IPS-15b (cell line): ENCODE results near the gene PAM.

Source experiments
- H3K27me3 ChIP-seq: one replicate; pipeline ENCODE4 v1.6.1; 2013; ENCODE audit warnings: low read length; ENCODE audit not compliant: control insufficient read depth, insufficient read depth
- H3K36me3 ChIP-seq: one replicate; pipeline ENCODE4 v1.6.1; 2013; ENCODE audit warnings: low read length; ENCODE audit not compliant: control insufficient read depth, insufficient read depth
- H3K4me1 ChIP-seq: one replicate; pipeline ENCODE4 v1.6.1; 2013; ENCODE audit warnings: mild to moderate bottlenecking, low read length; ENCODE audit not compliant: control insufficient read depth, insufficient read depth
- H3K4me3 ChIP-seq: one replicate; pipeline ENCODE4 v1.5.1; 2013; ENCODE audit warnings: low read depth, low read length
- H3K9ac ChIP-seq: one replicate; pipeline ENCODE4 v1.6.1; 2013; ENCODE audit warnings: low read depth, mild to moderate bottlenecking, low read length
- H3K9me3 ChIP-seq: one replicate; pipeline ENCODE4 v1.6.1; 2013; ENCODE audit warnings: mild to moderate bottlenecking, low read length; ENCODE audit not compliant: control insufficient read depth, insufficient read depth

Gene PAM

GRCh38 chr5:102754767-102755431, at the start of gene PAM:
PAM (plus strand) TSS chr5:102755305; CDS start chr5:102866196, 110,891 bp downstream.
- Histone ChIP-seq H3K4me3 (peak within 1 kb of the TSS; percentile 83), H3K9me3 (no peaks in the 10 kb centered on the region), H3K9ac (peak within 1 kb of the TSS; percentile 80), H3K36me3 (no peaks in the 10 kb centered on the region), H3K27me3 (peaks cover 27% of the 10 kb centered on the region), H3K4me1 (peaks cover 6% of the 10 kb centered on the region)

- Histone ChIP-seq H3K9ac (no peak overlapping the region), H3K27me3 (no peaks in the 10 kb centered on the region), H3K4me3 (no peak overlapping the region), H3K36me3 (no peaks in the 10 kb centered on the region), H3K9me3 (no peaks in the 10 kb centered on the region), H3K4me1 (no peaks in the 10 kb centered on the region)
Observed at GRCh38 chr5:102711525-102712385, 43.4 kb upstream of the PAM start.

- no peak overlapping the region for H3K9ac ChIP-seq
- no peaks in the 10 kb centered on the region for H3K4me1 ChIP-seq
- no peaks in the 10 kb centered on the region for H3K9me3 ChIP-seq
- no peak overlapping the region for H3K4me3 ChIP-seq
- no peaks in the 10 kb centered on the region for H3K27me3 ChIP-seq
- H3K36me3 ChIP-seq, result no peaks in the 10 kb centered on the region
Observed at GRCh38 chr5:102713278-102713677, 41.8 kb upstream of the PAM start.

- no peak overlapping the region for H3K4me3 ChIP-seq
- H3K36me3 ChIP-seq, result no peaks in the 10 kb centered on the region
- H3K9ac ChIP-seq, result no peak overlapping the region
- H3K4me1 ChIP-seq, result no peaks in the 10 kb centered on the region
- no peaks in the 10 kb centered on the region for H3K27me3 ChIP-seq
- no peaks in the 10 kb centered on the region for H3K9me3 ChIP-seq
Observed at GRCh38 chr5:102713682-102714231, 41.3 kb upstream of the PAM start.

- no peak overlapping the region for H3K9ac ChIP-seq
- no peak overlapping the region for H3K4me3 ChIP-seq
- no peaks in the 10 kb centered on the region for H3K4me1 ChIP-seq
- H3K27me3 ChIP-seq, result no peaks in the 10 kb centered on the region
- no peaks in the 10 kb centered on the region for H3K9me3 ChIP-seq
- no peaks in the 10 kb centered on the region for H3K36me3 ChIP-seq
Observed at GRCh38 chr5:102715082-102715807, 39.9 kb upstream of the PAM start.

- Histone ChIP-seq H3K9me3 (no peaks in the 10 kb centered on the region), H3K27me3 (no peaks in the 10 kb centered on the region), H3K4me1 (no peaks in the 10 kb centered on the region), H3K36me3 (no peaks in the 10 kb centered on the region), H3K9ac (no peak overlapping the region), H3K4me3 (no peak overlapping the region)
Observed at GRCh38 chr5:102716017-102716416, 39.1 kb upstream of the PAM start.

GRCh38 chr5:102718819-102719218, 36.3 kb upstream of the PAM start:
- Histone ChIP-seq H3K4me3 (no peak overlapping the region), H3K36me3 (no peaks in the 10 kb centered on the region), H3K27me3 (no peaks in the 10 kb centered on the region), H3K9ac (no peak overlapping the region), H3K4me1 (no peaks in the 10 kb centered on the region), H3K9me3 (no peaks in the 10 kb centered on the region)

GRCh38 chr5:102719886-102720285, 35.2 kb upstream of the PAM start:
- no peaks in the 10 kb centered on the region for H3K36me3 ChIP-seq
- H3K27me3 ChIP-seq, result no peaks in the 10 kb centered on the region
- H3K9ac ChIP-seq, result no peak overlapping the region
- no peak overlapping the region for H3K4me3 ChIP-seq
- H3K9me3 ChIP-seq, result no peaks in the 10 kb centered on the region
- no peaks in the 10 kb centered on the region for H3K4me1 ChIP-seq

GRCh38 chr5:102720969-102721368, 34.1 kb upstream of the PAM start:
- no peaks in the 10 kb centered on the region for H3K36me3 ChIP-seq

GRCh38 chr5:102722931-102723330, 32.2 kb upstream of the PAM start:
- Histone ChIP-seq H3K4me1 (no peaks in the 10 kb centered on the region), H3K4me3 (no peak overlapping the region), H3K9ac (no peak overlapping the region), H3K9me3 (no peaks in the 10 kb centered on the region), H3K36me3 (no peaks in the 10 kb centered on the region), H3K27me3 (no peaks in the 10 kb centered on the region)

More at GRCh38 chr5:102720969-102721368, 34.1 kb upstream of the PAM start:
- H3K27me3 ChIP-seq, result no peaks in the 10 kb centered on the region
- H3K4me3 ChIP-seq, result no peak overlapping the region
- H3K9me3 ChIP-seq, result no peaks in the 10 kb centered on the region
- H3K4me1 ChIP-seq, result no peaks in the 10 kb centered on the region
- H3K9ac ChIP-seq, result no peak overlapping the region

- Histone ChIP-seq H3K9ac (no peak overlapping the region), H3K4me1 (no peaks in the 10 kb centered on the region), H3K4me3 (no peak overlapping the region), H3K27me3 (no peaks in the 10 kb centered on the region), H3K9me3 (no peaks in the 10 kb centered on the region), H3K36me3 (no peaks in the 10 kb centered on the region)
Observed at GRCh38 chr5:102731693-102732092, 23.4 kb upstream of the PAM start.
